Measurements from ENCODE around the gene GTPBP1. TPM values are rescaled to one million over a fixed set of nuclear protein-coding genes. Genes with fewer than 3 reads are reported as not detected.

The GTPBP1 gene
- total and polyA plus RNA-seq, 2 of the 13 experiments (the other 11 are each of a cell fraction or from before 2014, with no cell fraction given): 22.3 to 27.0 TPM

DNA sequence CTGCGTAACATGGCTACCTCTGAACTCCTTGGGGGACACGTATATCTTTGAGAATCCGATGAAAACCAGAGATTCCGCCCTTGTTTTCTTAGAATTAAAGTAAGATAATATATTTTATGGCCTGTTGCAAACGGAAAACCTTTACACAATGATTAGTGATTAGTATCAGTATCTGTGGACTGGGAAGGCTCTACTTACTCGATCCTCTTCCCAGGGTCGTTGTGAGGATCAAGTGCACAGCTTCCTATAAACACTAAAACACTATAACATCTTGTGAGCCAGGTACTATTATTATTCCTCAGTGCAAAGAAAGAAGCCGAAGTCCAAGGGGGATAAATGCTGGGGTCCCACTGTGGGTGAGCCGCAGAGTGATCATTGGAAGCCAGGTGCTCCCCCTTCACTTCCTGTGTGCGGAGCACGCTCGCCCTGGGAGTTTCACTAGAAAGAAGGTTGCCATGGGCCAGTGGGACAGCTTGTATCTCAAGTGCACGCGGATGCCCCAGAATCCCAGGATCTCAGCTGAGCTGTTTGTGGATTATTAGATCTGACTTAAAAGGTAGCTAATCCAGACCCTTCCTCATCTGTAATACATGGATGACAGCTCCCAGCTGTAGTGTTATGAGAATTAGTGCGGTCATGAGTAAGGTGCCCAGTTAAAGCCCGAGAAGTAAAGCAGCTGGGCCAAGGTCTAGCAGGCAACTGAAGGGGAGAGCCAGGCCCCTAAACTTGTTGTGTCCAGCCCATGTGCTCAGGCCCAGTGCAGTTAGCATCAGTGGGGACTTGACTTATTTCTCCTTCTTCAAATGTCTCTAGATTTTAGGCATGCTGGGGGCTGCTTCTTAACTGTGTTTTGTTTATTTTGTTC is 48.5 kb upstream of the GTPBP1 start:
- BruUV-seq (replicated peaks): no TSS peak
- peak overlapping the region; percentile 80 to 92 (median 87) for H3K4me3 ChIP-seq (replicated peaks in 1 of 3; ENCODE audit: insufficient read depth in 1 of 3, low read depth in 2 of 3, low read length in 3 of 3)
- TF ChIP-seq, protein P1, sequence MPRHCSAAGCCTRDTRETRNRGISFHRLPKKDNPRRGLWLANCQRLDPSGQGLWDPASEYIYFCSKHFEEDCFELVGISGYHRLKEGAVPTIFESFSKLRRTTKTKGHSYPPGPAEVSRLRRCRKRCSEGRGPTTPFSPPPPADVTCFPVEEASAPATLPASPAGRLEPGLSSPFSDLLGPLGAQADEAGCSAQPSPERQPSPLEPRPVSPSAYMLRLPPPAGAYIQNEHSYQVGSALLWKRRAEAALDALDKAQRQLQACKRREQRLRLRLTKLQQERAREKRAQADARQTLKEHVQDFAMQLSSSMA (CRISPR knock-in tag; IDR thresholded peaks at IDR 0.05): no peak
- no peak for TF ChIP-seq TBX2 (CRISPR knock-in tag; IDR thresholded peaks at IDR 0.05; ENCODE audit: borderline replicate concordance)
- TF ChIP-seq ZNF678 (CRISPR knock-in tag; IDR thresholded peaks at IDR 0.05): no peak
- TF ChIP-seq, protein P2, sequence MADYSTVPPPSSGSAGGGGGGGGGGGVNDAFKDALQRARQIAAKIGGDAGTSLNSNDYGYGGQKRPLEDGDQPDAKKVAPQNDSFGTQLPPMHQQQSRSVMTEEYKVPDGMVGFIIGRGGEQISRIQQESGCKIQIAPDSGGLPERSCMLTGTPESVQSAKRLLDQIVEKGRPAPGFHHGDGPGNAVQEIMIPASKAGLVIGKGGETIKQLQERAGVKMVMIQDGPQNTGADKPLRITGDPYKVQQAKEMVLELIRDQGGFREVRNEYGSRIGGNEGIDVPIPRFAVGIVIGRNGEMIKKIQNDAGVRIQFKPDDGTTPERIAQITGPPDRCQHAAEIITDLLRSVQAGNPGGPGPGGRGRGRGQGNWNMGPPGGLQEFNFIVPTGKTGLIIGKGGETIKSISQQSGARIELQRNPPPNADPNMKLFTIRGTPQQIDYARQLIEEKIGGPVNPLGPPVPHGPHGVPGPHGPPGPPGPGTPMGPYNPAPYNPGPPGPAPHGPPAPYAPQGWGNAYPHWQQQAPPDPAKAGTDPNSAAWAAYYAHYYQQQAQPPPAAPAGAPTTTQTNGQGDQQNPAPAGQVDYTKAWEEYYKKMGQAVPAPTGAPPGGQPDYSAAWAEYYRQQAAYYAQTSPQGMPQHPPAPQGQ (CRISPR knock-in tag; IDR thresholded peaks at IDR 0.05; ENCODE audit: borderline replicate concordance): no peak
- no peak for TF ChIP-seq GTF2F1 (IDR thresholded peaks at IDR 0.05; ENCODE audit: low read length)
- TF ChIP-seq, protein P3, sequence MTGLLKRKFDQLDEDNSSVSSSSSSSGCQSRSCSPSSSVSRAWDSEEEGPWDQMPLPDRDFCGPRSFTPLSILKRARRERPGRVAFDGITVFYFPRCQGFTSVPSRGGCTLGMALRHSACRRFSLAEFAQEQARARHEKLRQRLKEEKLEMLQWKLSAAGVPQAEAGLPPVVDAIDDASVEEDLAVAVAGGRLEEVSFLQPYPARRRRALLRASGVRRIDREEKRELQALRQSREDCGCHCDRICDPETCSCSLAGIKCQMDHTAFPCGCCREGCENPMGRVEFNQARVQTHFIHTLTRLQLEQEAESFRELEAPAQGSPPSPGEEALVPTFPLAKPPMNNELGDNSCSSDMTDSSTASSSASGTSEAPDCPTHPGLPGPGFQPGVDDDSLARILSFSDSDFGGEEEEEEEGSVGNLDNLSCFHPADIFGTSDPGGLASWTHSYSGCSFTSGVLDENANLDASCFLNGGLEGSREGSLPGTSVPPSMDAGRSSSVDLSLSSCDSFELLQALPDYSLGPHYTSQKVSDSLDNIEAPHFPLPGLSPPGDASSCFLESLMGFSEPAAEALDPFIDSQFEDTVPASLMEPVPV (CRISPR knock-in tag; IDR thresholded peaks at IDR 0.05): no peak
- TF ChIP-seq ZNF577 (CRISPR knock-in tag; IDR thresholded peaks at IDR 0.05; ENCODE audit: borderline replicate concordance, low read depth): no peak
- TF ChIP-seq ZNF766 (CRISPR knock-in tag; IDR thresholded peaks at IDR 0.05; ENCODE audit: borderline replicate concordance): 0 out of 2 replicates have a peak, but pooled peaks have one; percentile 17
- no peak for TF ChIP-seq ZFP37 (CRISPR knock-in tag; IDR thresholded peaks at IDR 0.05; ENCODE audit: borderline replicate concordance)
- no peak for TF ChIP-seq FOXC1 (CRISPR knock-in tag; IDR thresholded peaks at IDR 0.05; ENCODE audit: borderline replicate concordance)
- TF ChIP-seq ATF7-NPFF (CRISPR knock-in tag; IDR thresholded peaks at IDR 0.05; ENCODE audit: low read depth): no peak
- TF ChIP-seq MED8 (CRISPR knock-in tag; IDR thresholded peaks at IDR 0.05; ENCODE audit: insufficient replicate concordance): no peak
- TF ChIP-seq ZNF260 (CRISPR knock-in tag; IDR thresholded peaks at IDR 0.05; ENCODE audit: borderline replicate concordance, low read depth): no peak
- TF ChIP-seq, protein P4, sequence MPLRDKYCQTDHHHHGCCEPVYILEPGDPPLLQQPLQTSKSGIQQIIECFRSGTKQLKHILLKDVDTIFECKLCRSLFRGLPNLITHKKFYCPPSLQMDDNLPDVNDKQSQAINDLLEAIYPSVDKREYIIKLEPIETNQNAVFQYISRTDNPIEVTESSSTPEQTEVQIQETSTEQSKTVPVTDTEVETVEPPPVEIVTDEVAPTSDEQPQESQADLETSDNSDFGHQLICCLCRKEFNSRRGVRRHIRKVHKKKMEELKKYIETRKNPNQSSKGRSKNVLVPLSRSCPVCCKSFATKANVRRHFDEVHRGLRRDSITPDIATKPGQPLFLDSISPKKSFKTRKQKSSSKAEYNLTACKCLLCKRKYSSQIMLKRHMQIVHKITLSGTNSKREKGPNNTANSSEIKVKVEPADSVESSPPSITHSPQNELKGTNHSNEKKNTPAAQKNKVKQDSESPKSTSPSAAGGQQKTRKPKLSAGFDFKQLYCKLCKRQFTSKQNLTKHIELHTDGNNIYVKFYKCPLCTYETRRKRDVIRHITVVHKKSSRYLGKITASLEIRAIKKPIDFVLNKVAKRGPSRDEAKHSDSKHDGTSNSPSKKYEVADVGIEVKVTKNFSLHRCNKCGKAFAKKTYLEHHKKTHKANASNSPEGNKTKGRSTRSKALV (CRISPR knock-in tag; IDR thresholded peaks at IDR 0.05): 0 out of 2 replicates have a peak, but pooled peaks have one; percentile 47
- 0 out of 4 replicates have a peak, but pooled peaks of 1 of the 2 experiments have one; percentile 23 for TF ChIP-seq POLR2A (IDR thresholded peaks at IDR 0.05; ENCODE audit: insufficient read depth in 1 of 2, low read depth in 2 of 2, low read length in 2 of 2)
- no peak for TF ChIP-seq TEAD2 (CRISPR knock-in tag; IDR thresholded peaks at IDR 0.05)
- TF ChIP-seq PRMT3 (CRISPR knock-in tag; IDR thresholded peaks at IDR 0.05; ENCODE audit: borderline replicate concordance, low read depth): no peak

More for the DNA sequence above, 48.5 kb upstream of the GTPBP1 start:
- H3K4me2 ChIP-seq (ENCODE audit: low read depth, low read length): peak overlapping the region; percentile 90
- H3K36me3 ChIP-seq (replicated peaks in 1 of 2; ENCODE audit: control insufficient read depth in 1 of 2, insufficient read depth in 2 of 2, low read length in 2 of 2): no peaks in the 10 kb centered on the region
- CTCF ChIA-PET (ENCODE audit: low intra/inter-chr PET ratio, low total read pairs): no interaction called here
- POLR2A ChIA-PET: interaction anchor here (1.2 kb wide), 1 partner anchor 25 kb away, joined by 5 read pairs; the partner anchor contains the start of gene TOMM22
- H4K20me1 ChIP-seq (ENCODE audit: insufficient read depth, low read length): no peaks in the 10 kb centered on the region
- H2AFZ ChIP-seq (ENCODE audit: low read length): peak overlapping the region; percentile 65
- DNase-seq (ENCODE audit: low spot score) (peak; percentile 13), ATAC-seq (peak; percentile 71), FAIRE-seq (no peak)
- intact Hi-C loops (cut with micrococcal nuclease; ENCODE audit: unreplicated experiment) (no loop called here), in situ Hi-C loops (cut with HindIII; ENCODE audit: extremely low pct_ligation_motif_present, low pct_unique_long_range_greater_than_20kb) (no loop called here)
- no peaks in the 10 kb centered on the region for H3K9me3 ChIP-seq (ENCODE audit: low read length)
- H3K27ac ChIP-seq (ENCODE audit: extremely low read length, insufficient read depth, low read length): peak overlapping the region; percentile 90
- H3K4me1 ChIP-seq (ENCODE audit: insufficient read depth, low read length): peaks cover 5% of the 10 kb centered on the region; the same call in 1 of the 2 replicates
- H3K27me3 ChIP-seq (ENCODE audit: control insufficient read depth in 1 of 2, insufficient read depth in 2 of 2, low read length in 2 of 2): no peaks in the 10 kb centered on the region; a peak in 1 of 5 replicates
- WGBS (ENCODE audit: low lambda C conversion rate): 2% methylated on average over 11 of the region's 16 CpGs
- peaks cover 10% of the 10 kb centered on the region for H3K79me2 ChIP-seq (ENCODE audit: insufficient read depth, low read length)
- peak overlapping the region; percentile 89 for H3K9ac ChIP-seq (ENCODE audit: insufficient read depth, low read depth, low read length)
